WERI-Rb-1 (cell line): Measurements from ENCODE around the gene RGL1.

Experiments
- DNase-seq: peaks from one replicate; pipeline ENCODE4 v3.0.0-alpha.2; 2020
- H3K27ac ChIP-seq: fragments of 250-450 bp; sonication (Bioruptor Pico); 2 replicates; pipeline ENCODE4 v1.5.1; 2020; ENCODE audit warnings: mild to moderate bottlenecking, moderate library complexity
- H3K27me3 ChIP-seq: fragments of 250-450 bp; sonication (Bioruptor Pico); 2 replicates; pipeline ENCODE4 v1.5.1; 2021; ENCODE audit warnings: mild to moderate bottlenecking, low read depth, moderate library complexity; ENCODE audit not compliant: insufficient read depth, severe bottlenecking
- H3K36me3 ChIP-seq: fragments of 250-450 bp; sonication (Bioruptor Pico); 2 replicates; pipeline ENCODE4 v1.5.1; 2020; ENCODE audit warnings: mild to moderate bottlenecking, moderate library complexity
- H3K4me3 ChIP-seq: 2 replicates; pipeline ENCODE4 v1.5.1; 2011; ENCODE audit warnings: low read depth, mild to moderate bottlenecking, control low read depth, low read length
- H3K9me3 ChIP-seq: fragments of 250-450 bp; sonication (Bioruptor Pico); 2 replicates; pipeline ENCODE4 v1.5.1; 2021; ENCODE audit warnings: mild to moderate bottlenecking, moderate library complexity; ENCODE audit not compliant: severe bottlenecking
- TF ChIP-seq, protein P1 (sequence below): IDR thresholded peaks from 2 replicates; pipeline ENCODE4 v1.5.1; 2011; ENCODE audit warnings: low read depth, mild to moderate bottlenecking, control low read depth, inconsistent platforms, low read length

Gene RGL1

DNA sequence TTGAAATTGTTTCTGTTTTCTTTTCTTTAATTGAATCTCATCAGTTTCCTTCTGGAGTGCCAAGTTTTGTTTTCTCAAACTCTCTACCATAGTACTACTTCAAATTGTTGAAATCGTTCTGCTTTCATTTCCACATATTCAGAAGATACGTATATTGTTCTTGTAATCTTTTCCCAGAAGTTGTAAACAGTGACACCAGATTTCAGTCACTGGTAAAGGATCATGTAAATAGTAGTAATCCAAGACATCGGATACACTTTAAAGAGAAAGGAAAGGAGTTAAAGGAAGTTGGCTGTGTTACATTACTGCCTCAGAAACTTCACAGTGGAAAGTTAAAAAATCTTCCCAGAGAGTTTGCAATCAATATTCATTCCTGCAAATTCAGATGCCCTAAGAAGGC, 67.5 kb downstream of the RGL1 start:
- H3K4me3 ChIP-seq = no peak overlapping the region
- H3K9me3 ChIP-seq = no peaks in the 10 kb centered on the region
- H3K27ac ChIP-seq = no peak overlapping the region
- DNase-seq = no peak
- no peaks in the 10 kb centered on the region for H3K27me3 ChIP-seq
- H3K36me3 ChIP-seq = no peaks in the 10 kb centered on the region
- TF ChIP-seq, protein P1, sequence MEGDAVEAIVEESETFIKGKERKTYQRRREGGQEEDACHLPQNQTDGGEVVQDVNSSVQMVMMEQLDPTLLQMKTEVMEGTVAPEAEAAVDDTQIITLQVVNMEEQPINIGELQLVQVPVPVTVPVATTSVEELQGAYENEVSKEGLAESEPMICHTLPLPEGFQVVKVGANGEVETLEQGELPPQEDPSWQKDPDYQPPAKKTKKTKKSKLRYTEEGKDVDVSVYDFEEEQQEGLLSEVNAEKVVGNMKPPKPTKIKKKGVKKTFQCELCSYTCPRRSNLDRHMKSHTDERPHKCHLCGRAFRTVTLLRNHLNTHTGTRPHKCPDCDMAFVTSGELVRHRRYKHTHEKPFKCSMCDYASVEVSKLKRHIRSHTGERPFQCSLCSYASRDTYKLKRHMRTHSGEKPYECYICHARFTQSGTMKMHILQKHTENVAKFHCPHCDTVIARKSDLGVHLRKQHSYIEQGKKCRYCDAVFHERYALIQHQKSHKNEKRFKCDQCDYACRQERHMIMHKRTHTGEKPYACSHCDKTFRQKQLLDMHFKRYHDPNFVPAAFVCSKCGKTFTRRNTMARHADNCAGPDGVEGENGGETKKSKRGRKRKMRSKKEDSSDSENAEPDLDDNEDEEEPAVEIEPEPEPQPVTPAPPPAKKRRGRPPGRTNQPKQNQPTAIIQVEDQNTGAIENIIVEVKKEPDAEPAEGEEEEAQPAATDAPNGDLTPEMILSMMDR = no peak

DNA sequence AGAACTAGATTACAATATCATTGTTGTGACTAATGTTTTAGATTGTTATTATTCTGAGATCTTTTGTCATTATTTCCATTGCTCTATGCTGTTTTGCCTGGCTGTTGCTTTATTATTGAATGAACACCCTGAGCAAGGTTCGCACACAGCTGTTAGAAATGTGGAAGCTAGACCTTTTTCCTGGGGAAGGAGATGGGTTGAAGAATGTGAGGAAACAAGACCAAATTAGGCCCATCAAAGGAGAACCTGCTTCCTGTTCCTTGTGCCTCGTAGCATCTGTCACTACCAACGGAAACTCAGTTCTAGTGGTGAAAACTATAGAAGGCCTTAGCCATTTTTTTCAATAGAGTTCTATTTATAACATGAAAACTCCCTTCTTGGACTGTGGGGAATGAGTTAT, 68.7 kb downstream of the RGL1 start:
- no peak for DNase-seq
- TF ChIP-seq, protein P1 = no peak
- no peaks in the 10 kb centered on the region for H3K36me3 ChIP-seq
- no peak overlapping the region for H3K27ac ChIP-seq
- no peak overlapping the region for H3K4me3 ChIP-seq
- no peaks in the 10 kb centered on the region for H3K27me3 ChIP-seq
- H3K9me3 ChIP-seq = no peaks in the 10 kb centered on the region

GRCh38 chr1:183876309-183876708, 71.4 kb downstream of the RGL1 start:
- no peak overlapping the region for H3K27ac ChIP-seq
- H3K36me3 ChIP-seq = no peaks in the 10 kb centered on the region
- no peak for DNase-seq
- TF ChIP-seq, protein P1 = no peak
- no peak overlapping the region for H3K4me3 ChIP-seq
- no peaks in the 10 kb centered on the region for H3K9me3 ChIP-seq
- no peaks in the 10 kb centered on the region for H3K27me3 ChIP-seq

GRCh38 chr1:183877053-183877720, 72.3 kb downstream of the RGL1 start:
- H3K9me3 ChIP-seq = no peaks in the 10 kb centered on the region
- no peaks in the 10 kb centered on the region for H3K36me3 ChIP-seq
- no peaks in the 10 kb centered on the region for H3K27me3 ChIP-seq
- DNase-seq = no peak
- TF ChIP-seq, protein P1 = no peak
- H3K4me3 ChIP-seq = no peak overlapping the region
- no peak overlapping the region for H3K27ac ChIP-seq

DNA sequence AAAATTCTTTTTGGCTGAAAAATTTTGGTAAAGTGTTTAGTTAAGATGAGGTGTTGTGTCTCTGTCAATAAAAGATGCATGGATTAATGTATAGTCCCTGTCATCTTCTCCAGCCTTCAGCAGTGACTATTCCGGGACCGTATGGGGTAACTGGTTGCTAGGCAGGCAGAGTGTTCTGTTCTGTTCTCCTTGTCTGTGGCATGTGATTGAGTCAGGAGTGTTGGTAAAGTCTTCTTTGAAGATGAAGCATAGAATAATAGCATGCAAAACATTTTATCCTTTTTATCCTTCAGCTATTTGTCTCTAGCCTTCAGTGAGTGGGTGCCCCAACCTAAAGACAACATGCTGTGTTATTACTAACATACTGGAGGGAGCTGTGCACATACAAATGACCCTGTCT, 74.6 kb downstream of the RGL1 start:
- Histone ChIP-seq H3K9me3 (no peaks in the 10 kb centered on the region), H3K4me3 (no peak overlapping the region), H3K36me3 (no peaks in the 10 kb centered on the region), H3K27ac (no peak overlapping the region), H3K27me3 (no peaks in the 10 kb centered on the region)
- DNase-seq = no peak
- TF ChIP-seq, protein P1 = no peak

- no peaks in the 10 kb centered on the region; the same call in 1 of the 2 replicates for H3K36me3 ChIP-seq
- TF ChIP-seq, protein P1 = no peak
- no peaks in the 10 kb centered on the region for H3K9me3 ChIP-seq
- no peak overlapping the region for H3K4me3 ChIP-seq
- H3K27ac ChIP-seq = peak overlapping the region; percentile 4; the same call in 1 of the 2 replicates
- H3K27me3 ChIP-seq = no peaks in the 10 kb centered on the region
- no peak for DNase-seq
Measured at GRCh38 chr1:183879966-183880365, 75.0 kb downstream of the RGL1 start.
